HG02588 (cell line): ENCODE measurements around the gene C2orf72.
"Not testable (repeated sequence)": the region's sequence is repeated elsewhere in the genome, so short reads cannot be mapped to it uniquely, and the experiment has no call there.

ENCODE experiments used
- ATAC-seq: cut with Tn5 transposase; IDR thresholded peaks from one replicate; pipeline ENCODE4 v1.9.1; 2021; ENCODE audit warnings: mild to moderate bottlenecking, moderate library complexity; ENCODE audit not compliant: unreplicated experiment

The C2orf72 gene

GRCh38 chr2:231067531-231067930 is 30.2 kb downstream of the C2orf72 start:
- ATAC-seq = not testable (repeated sequence)

GRCh38 chr2:231068525-231069222 is 31.4 kb downstream of the C2orf72 start:
- no peak for ATAC-seq

DNA sequence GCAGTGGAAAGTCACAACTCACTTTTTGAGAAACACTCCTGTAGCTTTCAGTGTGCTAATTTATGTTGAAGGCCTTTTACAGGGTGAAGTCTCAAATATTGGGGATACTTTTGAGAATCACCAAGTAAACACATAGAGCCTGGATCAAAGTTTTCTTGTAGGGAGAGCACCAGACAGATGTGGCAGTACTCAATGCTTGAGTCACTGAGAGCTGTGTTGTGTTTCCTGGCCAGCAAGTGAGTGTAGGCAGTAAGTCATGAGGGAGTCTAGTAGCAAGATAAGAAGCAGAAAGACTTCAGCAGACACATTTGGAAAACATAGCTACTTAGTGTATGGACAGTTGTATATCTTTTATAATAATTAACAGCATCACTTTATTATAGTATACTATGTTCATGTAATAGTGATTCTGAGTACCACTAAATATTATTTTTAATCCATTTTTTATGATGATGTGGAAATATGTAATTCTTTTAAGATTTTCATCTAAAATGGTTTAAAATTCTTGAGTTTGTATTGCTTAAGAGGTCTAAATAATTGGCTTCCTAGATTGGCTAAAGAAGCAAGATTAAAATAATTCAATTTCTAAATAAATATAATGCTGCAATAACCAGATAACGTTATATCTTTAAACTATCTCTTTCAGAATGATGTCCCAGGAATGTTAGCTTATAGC is 32.2 kb downstream of the C2orf72 start:
- no peak for ATAC-seq

DNA sequence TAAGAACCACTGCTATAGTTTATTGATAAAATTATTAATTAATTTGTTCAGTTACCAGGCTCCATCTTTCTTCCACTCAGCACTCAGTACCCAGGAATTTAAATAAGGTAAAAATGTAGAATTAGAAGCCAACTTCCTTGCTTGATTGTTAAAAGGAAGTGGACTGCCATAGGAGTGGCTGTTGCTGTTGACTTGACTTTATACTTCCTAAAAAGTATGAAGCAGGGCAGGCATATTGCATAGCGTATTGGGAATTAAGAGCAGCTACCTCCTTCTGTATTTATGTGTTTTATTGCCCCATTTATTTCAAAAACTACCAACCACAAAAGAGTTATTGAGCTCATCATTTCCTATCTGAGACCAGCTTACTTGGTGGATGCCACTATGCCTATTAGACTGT is 47.2 kb downstream of the C2orf72 start:
- no peak for ATAC-seq

DNA sequence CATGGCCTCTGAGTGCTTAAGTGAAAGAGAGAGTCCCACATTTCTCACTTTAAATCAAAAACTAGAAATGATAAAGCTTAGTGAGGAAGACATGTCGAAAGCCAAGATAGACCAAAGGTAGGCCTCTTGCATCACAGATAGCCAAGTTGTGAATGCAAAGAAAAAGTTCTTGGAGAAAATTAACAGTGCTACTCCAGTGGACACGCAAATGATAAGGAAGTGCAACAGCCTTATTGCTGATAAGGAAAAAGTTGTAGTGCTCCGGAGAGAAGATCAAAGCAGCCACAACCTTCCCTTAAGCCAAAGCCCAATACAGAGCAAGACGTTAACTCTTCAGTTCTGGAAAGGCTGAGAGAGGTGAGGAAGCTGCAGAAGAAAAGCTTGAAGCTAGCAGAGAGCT is 51.4 kb downstream of the C2orf72 start:
- no peak for ATAC-seq

- ATAC-seq = no peak
Observed at GRCh38 chr2:231093933-231094332, 56.6 kb downstream of the C2orf72 start.

- ATAC-seq = no peak
Observed at GRCh38 chr2:231094736-231095346, 57.5 kb downstream of the C2orf72 start.
